SK-MEL-5 (cell line): ENCODE measurements around the gene COL18A1. TPM values are rescaled to one million over a fixed set of nuclear protein-coding genes. Genes with fewer than 3 reads are reported as not detected.

ENCODE experiments used
- DNase-seq: peaks from one replicate; pipeline ENCODE4 v3.0.0-alpha.2; 2016; ENCODE audit warnings: low read depth, low spot score
- in situ Hi-C: cut with HindIII; loops from 2 replicates; pipeline ENCODE4 v1.10.0; 2016; ENCODE audit warnings: low sequenced_read_pairs, high pct_unique_total_duplicates, low pct_unique_long_range_greater_than_20kb
- total RNA-seq: library from RNA; depleted of rRNA; stranded (reverse); fragments of >200 nt; shearing (Covaris generic); gene quantifications from 2 replicates; pipeline ENCODE4 v1.2.3, GENCODE V29; 2014

COL18A1 gene
- total RNA-seq, 1 experiment from 2014 or later, result 12.4 TPM

- in situ Hi-C loops, result no loop called here
- no peak for DNase-seq
These were observed 2.0 kb downstream of the COL18A1 start for GRCh38 chr21:45406801-45407628.

- no peak for DNase-seq
- in situ Hi-C loops, result no loop called here
These were observed 2.8 kb downstream of the COL18A1 start for GRCh38 chr21:45407629-45408247.

GRCh38 chr21:45408271-45408791 is 3.4 kb downstream of the COL18A1 start:
- no peak for DNase-seq
- in situ Hi-C loops, result no loop called here

DNA sequence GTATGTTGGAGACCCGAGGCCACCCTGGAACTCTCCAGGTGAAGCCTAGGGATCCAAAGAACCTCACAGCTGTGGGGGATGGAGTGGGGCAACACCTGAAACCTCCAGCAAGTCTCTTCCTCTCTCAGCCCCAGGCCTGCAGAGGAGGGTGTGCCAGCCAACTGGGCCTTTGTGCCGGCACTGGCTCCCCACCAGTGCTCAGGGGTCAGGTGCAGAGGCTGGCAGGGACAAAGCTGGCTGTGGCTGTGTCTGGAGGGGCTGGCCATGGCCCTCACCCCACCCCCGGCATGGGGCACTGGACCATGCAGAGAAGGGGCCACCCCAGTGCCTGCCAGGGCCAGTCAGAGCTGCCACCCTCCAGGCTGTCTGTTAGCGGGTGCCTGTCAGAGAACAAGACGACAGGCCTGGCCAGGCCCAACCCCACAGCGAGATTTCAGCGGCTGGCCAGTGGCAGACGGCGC is 3.9 kb downstream of the COL18A1 start:
- in situ Hi-C loops, result no loop called here
- no peak for DNase-seq

DNA sequence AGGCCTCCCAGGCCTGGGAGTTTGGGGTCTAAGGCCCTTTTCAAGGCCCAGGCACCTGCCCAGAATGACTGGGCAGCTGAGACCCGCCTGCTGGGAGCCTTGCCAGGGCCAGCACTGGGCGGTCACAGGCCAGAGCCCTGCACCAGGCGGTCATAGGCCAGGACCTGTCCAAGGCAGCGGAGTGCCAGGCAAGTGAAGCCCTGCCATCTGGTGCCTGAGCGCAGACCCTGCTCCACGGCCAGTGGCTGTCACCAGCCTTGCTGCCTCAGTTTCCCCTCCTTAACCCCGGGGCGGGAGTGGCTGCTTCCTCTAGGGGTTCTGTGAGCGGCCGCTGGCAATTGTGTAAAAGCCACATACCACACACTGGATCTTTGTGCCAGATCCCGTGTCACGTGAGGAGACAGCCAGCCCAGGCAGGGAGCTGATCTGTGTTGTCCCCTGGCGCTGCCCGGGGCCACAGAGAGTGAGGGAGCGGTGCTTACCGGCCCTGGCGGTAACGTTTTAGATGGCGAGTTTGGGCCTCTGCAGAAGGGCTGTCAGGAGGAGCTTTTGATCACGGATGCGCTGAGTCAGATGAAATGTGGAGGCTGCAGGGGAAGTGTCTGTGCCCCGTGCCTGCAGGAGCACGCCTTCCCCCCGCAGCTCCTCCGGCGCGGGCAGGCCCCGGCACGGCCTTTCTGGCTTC is 4.6 kb downstream of the COL18A1 start:
- in situ Hi-C loops, result no loop called here
- no peak for DNase-seq

DNA sequence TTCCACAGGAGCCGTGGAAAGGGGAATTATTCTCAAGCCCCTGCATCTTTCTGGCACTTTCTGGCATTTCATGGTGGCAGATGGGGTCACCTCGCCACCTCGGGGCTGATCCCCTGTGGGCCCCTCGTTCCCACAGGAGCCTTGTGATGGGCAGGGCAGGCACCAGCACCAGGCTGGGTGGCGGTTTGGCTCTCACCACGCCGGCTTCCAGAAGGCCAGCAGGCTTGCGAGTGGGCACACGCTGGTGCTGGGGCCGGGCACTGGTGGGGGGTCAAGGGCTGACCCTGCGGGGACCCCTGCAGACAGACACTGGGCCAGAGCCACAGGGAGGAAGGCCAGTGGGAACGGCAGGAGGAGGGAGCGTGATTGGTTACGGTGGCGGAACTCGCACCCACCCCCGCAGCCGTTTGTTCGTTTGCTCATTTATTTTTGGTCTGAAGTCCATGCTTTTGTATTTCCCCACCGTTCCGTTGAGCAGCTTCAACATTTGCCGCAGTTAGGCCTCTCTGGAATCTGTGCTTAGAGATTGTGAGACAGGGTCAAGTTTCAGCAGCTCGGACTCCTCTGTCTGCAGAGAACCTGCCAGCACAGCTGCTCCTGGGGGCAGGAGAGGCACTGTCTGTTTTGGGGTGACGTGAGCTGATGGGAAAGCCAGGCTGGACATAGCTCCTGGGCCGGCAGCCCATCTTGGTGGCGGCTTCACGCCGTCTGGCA is 5.3 kb downstream of the COL18A1 start:
- in situ Hi-C loops, result no loop called here

DNA sequence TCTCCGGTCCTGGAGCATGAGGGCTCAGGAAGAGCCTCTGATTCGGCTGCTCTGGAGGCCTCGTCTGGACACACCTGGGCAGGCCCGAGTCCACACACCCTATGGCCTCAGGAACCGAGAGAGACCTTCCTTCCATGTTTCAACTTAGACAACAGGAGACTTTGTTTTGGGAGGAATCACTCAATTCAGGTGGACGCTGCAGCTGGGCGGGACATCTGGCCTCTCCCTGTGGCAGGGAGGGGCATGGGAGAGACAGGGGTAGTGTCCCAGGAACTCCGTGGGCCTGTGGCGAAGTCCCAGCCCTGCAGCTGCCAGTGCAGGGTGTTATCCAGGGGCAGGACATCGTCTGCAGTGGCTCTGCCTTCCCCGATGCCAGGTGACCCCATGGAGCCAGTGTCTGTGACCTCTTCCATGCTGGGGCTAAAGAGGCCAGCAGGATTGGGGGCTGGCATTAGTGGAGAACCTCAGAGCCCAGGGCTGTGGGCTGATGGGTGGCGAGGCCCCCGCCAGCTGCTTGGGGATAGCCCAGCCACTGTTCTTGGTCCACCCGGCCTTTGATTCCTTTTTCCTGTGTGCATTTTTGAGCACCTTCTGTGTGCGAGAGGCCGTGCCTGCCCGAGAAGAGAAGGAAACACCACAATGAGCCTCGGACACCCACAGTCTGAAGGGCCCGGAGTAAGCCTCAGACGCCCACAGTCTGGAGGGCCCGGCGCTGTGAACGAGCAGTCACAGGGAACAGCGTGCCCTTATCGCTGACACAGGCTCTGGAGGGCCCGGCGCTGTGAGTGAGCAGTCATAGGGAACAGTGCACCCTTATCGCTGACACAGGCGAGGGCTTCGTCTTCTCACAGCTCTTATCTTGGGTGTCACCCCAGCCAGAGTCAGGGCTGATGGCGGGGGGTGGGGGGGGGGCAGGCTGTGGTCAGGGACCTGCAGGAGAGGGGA is 6.2 kb downstream of the COL18A1 start:
- no peak for DNase-seq
- in situ Hi-C loops, result no loop called here

More for the DNA sequence above, 5.3 kb downstream of the COL18A1 start:
- DNase-seq, result no peak

GRCh38 chr21:45411810-45412206 is 6.8 kb downstream of the COL18A1 start:
- in situ Hi-C loops, result no loop called here

DNA sequence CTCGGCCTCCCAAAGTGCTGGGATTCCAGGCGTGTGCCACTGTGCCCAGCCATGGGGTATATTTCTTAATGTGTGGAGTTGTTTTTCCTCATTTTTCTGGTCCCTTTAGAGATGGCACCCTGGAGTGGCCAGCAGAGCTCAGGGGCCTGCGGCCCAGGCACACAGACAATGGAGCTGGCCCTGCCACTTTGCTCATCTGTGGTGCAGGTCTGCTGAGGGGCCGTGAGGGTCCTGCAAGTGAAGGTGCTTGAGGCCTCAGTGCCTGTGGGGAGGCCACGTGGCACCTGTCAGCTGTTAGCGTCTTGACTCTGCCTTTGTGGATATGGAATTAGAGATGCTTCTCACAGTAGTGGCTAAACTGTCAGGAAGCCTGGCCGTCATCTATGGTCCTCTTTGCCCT is 7.5 kb downstream of the COL18A1 start:
- in situ Hi-C loops, result no loop called here
- DNase-seq, result no peak

More at GRCh38 chr21:45411810-45412206, 6.8 kb downstream of the COL18A1 start:
- DNase-seq, result no peak

GRCh38 chr21:45412909-45413611 is 8.1 kb downstream of the COL18A1 start:
- DNase-seq, result no peak
- in situ Hi-C loops, result no loop called here

- in situ Hi-C loops, result no loop called here
- DNase-seq, result no peak
These were observed 9.0 kb downstream of the COL18A1 start for GRCh38 chr21:45413922-45414321.

GRCh38 chr21:45414396-45415187 is 9.6 kb downstream of the COL18A1 start:
- in situ Hi-C loops, result no loop called here
- no peak for DNase-seq

DNA sequence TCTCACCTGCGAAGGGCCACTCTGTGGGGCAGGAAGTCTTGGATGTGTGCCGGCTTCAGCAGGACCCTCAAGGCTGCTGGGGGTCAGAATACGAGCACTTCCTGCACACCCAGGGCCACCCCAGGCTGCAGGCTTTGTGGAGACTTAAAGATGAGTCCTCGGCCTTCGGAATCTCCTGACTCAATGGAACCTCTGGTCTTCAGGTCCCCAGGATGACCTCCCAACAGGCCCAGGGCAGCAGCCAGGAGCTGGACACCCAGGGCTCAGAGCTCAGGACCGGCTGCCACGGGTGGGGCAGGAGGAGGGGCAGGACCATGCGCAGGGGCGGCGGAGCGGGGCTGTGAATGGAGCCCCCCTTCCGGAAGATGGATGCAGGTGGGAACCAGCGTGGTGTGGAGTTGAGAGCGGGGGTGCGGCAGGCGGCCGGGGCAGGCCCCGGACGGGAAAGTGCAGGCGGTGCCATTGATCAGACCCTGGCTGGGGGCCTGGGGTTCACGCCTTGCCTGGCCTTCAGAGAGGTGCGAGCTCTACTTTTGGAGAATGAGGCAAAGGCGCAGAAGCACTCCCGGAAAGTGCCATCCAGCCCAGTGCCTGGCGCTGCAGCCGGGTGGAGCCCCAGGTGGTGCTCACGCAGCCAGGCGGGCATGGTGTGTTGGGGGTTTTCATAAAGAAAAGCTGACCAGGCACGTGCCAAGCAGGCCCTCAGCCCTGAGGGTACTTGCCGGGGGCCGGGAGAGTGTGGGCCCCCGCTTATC is 10.4 kb downstream of the COL18A1 start:
- DNase-seq, result no peak
- in situ Hi-C loops, result no loop called here

DNA sequence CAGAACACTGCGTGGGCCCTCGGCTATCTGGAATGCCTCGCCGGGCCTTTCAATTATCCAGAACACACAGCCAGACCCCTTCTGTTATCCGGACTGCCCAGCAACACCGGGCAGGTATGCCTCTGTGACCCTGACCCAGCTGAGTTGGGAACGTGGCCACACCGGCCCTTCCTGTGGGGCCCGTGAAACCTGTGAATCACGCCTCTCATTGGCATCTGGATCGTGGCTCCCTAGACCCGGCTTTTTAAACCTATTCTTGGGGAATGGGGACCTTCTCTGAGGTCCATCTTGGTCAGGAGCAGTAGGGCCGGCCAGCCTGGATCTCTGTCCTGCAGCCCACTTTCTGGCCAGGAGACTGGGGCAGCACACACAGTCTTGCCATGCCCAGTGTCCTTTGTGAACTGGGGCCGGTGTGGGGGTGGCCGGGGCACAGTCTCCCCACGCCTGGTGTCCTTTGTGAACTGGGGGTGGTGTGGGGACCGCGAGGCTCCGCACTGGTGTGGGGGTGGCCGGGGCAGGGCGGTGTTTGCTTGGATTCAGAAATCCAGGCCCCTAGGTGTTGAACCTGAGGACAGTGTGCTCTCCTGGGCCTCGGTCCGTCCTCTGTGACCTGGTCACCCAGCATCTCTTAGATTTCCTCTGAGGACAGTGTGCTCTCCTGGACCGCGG is 11.1 kb downstream of the COL18A1 start:
- in situ Hi-C loops, result no loop called here

More for the DNA sequence above, 11.1 kb downstream of the COL18A1 start:
- DNase-seq, result no peak
